HL-60 (cell line): ENCODE data around the gene SRCIN1.

Source experiments
- DNase-seq, 2 experiments: peaks; one replicate each; pipeline ENCODE4 v3.0.0-alpha.2; 2010 to 2020; ENCODE audit warnings: low read depth in 1 of 2, low spot score in 1 of 2
- H3K27ac ChIP-seq: fragments of 250-450 bp; sonication (Bioruptor Pico); replicated peaks from 2 replicates; pipeline ENCODE4 v1.5.1; 2020; ENCODE audit warnings: mild to moderate bottlenecking, moderate library complexity
- H3K27me3 ChIP-seq: fragments of 250-450 bp; sonication (Bioruptor Pico); 2 replicates; pipeline ENCODE4 v1.5.1; 2021; ENCODE audit warnings: mild to moderate bottlenecking, moderate library complexity; ENCODE audit not compliant: insufficient read depth, poor library complexity, severe bottlenecking
- H3K4me3 ChIP-seq: replicated peaks from 2 replicates; pipeline ENCODE4 v1.5.1; 2011; ENCODE audit warnings: mild to moderate bottlenecking, control low read depth, low read length; ENCODE audit not compliant: insufficient read depth
- CTCF ChIP-seq: IDR thresholded peaks from one replicate; pipeline ENCODE4 v1.5.1; 2011; ENCODE audit warnings: low read length, control low read depth, inconsistent platforms; ENCODE audit not compliant: insufficient read depth
- GABPA ChIP-seq: IDR thresholded peaks from 2 replicates; pipeline ENCODE4 v1.6.1; 2012; ENCODE audit warnings: low read depth
- POLR2AphosphoS5 ChIP-seq: IDR thresholded peaks from 2 replicates; pipeline ENCODE4 v1.6.1; 2012; ENCODE audit warnings: low read depth
- REST ChIP-seq: IDR thresholded peaks from 2 replicates; pipeline ENCODE4 v1.6.1; 2012; ENCODE audit warnings: low read depth; ENCODE audit not compliant: insufficient replicate concordance
- SPI1 ChIP-seq: IDR thresholded peaks from 2 replicates; pipeline ENCODE4 v1.6.1; 2012; ENCODE audit warnings: low read depth, mild to moderate bottlenecking, borderline replicate concordance

SRCIN1 gene

GRCh38 chr17:38595892-38596291, 9.9 kb downstream of the SRCIN1 start:
- Histone ChIP-seq H3K4me3 (no peak overlapping the region), H3K27me3 (peaks cover 74% of the 10 kb centered on the region), H3K27ac (no peak overlapping the region)
- no peak for DNase-seq
- TF ChIP-seq POLR2AphosphoS5 = no peak
- no peak for TF ChIP-seq REST
- TF ChIP-seq GABPA = no peak
- TF ChIP-seq SPI1 = no peak
- TF ChIP-seq CTCF = no peak

- DNase-seq = no peak
- no peak overlapping the region for H3K4me3 ChIP-seq
- TF ChIP-seq SPI1 = no peak
- no peak for TF ChIP-seq CTCF
- TF ChIP-seq POLR2AphosphoS5 = no peak
- TF ChIP-seq REST = no peak
- TF ChIP-seq GABPA = no peak
- H3K27ac ChIP-seq = no peak overlapping the region
- H3K27me3 ChIP-seq = peaks cover 72% of the 10 kb centered on the region
Measured at GRCh38 chr17:38594152-38594551, 11.6 kb downstream of the SRCIN1 start.

DNA sequence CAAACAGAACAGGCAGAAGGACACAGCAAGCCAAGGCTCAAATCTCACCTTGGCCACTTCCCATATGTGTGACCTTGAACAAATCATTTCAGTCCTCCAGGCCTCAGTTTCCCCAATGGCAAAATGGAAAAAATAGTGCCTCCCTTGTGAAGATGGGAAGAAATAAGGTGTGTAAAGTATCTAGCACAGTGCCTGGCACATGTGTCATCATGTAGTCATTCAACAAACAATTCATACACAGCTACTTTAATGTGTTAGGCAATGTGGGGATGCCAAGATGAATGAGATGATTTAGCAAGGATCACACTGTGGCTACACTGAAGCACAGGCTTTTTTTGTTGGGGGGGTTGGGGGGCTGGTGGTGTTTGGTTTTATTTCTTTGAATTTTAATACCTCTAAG, 13.3 kb downstream of the SRCIN1 start:
- H3K4me3 ChIP-seq = no peak overlapping the region
- no peak overlapping the region for H3K27ac ChIP-seq
- no peak for DNase-seq
- peaks cover 58% of the 10 kb centered on the region for H3K27me3 ChIP-seq
- TF ChIP-seq CTCF (no peak), SPI1 (no peak), POLR2AphosphoS5 (no peak), GABPA (no peak), REST (no peak)
